Measurements from ENCODE around the gene SURF6. TPM values are rescaled to one million over a fixed set of nuclear protein-coding genes. Genes with fewer than 3 reads are reported as not detected.

Gene SURF6
- total RNA-seq, 1 donor, result 7.6 TPM

- H3K79me2 ChIP-seq (ENCODE audit: insufficient read depth, low read length), result peaks cover 51% of the 10 kb centered on the region
- H3K9me3 ChIP-seq (ENCODE audit: low read depth, low read length), result no peaks in the 10 kb centered on the region
- peak overlapping the region; percentile 100 for H3K4me2 ChIP-seq (ENCODE audit: insufficient read depth, low read length)
- no peak overlapping the region for H2AFZ ChIP-seq (ENCODE audit: low read length)
- TF ChIP-seq, protein P1, sequence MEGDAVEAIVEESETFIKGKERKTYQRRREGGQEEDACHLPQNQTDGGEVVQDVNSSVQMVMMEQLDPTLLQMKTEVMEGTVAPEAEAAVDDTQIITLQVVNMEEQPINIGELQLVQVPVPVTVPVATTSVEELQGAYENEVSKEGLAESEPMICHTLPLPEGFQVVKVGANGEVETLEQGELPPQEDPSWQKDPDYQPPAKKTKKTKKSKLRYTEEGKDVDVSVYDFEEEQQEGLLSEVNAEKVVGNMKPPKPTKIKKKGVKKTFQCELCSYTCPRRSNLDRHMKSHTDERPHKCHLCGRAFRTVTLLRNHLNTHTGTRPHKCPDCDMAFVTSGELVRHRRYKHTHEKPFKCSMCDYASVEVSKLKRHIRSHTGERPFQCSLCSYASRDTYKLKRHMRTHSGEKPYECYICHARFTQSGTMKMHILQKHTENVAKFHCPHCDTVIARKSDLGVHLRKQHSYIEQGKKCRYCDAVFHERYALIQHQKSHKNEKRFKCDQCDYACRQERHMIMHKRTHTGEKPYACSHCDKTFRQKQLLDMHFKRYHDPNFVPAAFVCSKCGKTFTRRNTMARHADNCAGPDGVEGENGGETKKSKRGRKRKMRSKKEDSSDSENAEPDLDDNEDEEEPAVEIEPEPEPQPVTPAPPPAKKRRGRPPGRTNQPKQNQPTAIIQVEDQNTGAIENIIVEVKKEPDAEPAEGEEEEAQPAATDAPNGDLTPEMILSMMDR (IDR thresholded peaks at IDR 0.05; ENCODE audit: extremely low read depth, low read depth, low read length), result no peak
- H4K20me1 ChIP-seq (ENCODE audit: insufficient read depth, low read length), result peaks cover 52% of the 10 kb centered on the region
- peak; percentile 79 for DNase-seq (ENCODE audit: insufficient read length, low spot score, missing footprints)
- no peaks in the 10 kb centered on the region for H3K27me3 ChIP-seq (ENCODE audit: insufficient read depth, low read length)
- peak overlapping the region; percentile 86 for H3K27ac ChIP-seq (ENCODE audit: low read depth, low read length)
- H3K36me3 ChIP-seq (ENCODE audit: insufficient read depth, low read length), result peaks cover 73% of the 10 kb centered on the region
- peak overlapping the region; percentile 100 for H3K4me3 ChIP-seq (ENCODE audit: insufficient read depth, low read length)
- peaks cover 39% of the 10 kb centered on the region for H3K4me1 ChIP-seq (ENCODE audit: insufficient read depth, low read length)
Measured at GRCh38 chr9:133348718-133349573, 13.0 kb upstream of the SURF6 start.

DNA sequence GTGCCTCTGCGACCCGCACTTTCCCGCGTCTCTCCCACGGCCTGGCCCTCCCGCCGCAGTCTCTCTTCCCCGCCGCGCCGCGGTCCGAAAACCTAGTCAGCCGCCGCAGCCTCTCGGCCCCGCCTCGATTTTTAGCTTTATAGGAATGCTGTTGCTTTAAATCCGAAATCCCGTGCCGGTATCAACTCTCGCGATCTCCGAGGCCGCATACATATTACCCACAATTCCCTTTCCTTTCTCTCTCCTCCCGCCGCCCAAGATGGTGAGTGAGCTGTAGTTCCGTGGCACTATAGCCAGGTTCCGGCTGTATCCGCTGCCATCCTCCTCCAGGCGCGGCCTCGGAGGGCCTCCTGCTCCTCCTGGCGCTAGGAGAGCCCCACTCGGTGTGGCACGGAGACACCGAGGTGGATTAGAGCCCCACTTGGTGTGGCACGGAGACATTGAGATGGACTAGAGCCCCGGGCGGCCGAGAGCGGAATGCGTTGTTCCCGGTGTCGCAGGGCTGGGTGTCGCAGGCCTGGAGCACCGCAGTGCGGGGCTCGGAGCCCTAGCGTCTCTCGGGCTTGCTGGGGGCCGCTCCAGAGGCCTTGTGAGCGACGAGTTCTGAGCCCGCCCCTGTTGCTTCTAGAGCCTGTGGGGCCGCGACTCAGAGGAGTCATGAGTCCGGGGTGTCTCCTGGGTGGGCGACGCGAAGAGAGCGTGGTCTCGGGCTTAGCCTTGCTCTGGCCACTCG lies 12.2 kb upstream of the SURF6 start, which contains the start of the genes MED22 and RPL7A:
Gene MED22, minus strand, starts transcription at position 147 of the 733 bp plus-strand sequence. CDS start 1,469 bp downstream, outside the sequence.
Gene RPL7A, plus strand, starts transcription at position 234 of the 733 bp plus-strand sequence. Its CDS starts 26 bp downstream, at position 260.
- Histone ChIP-seq H3K36me3 (ENCODE audit: insufficient read depth, low read length) (peaks cover 73% of the 10 kb centered on the region), H3K79me2 (ENCODE audit: insufficient read depth, low read length) (peaks cover 51% of the 10 kb centered on the region), H3K4me2 (ENCODE audit: insufficient read depth, low read length) (peak within 1 kb of the TSS; percentile 100), H3K27me3 (ENCODE audit: insufficient read depth, low read length) (no peaks in the 10 kb centered on the region), H4K20me1 (ENCODE audit: insufficient read depth, low read length) (peaks cover 52% of the 10 kb centered on the region), H3K9me3 (ENCODE audit: low read depth, low read length) (no peaks in the 10 kb centered on the region), H3K27ac (ENCODE audit: low read depth, low read length) (peak within 1 kb of the TSS; percentile 86), H2AFZ (ENCODE audit: low read length) (peak within 1 kb of the TSS; percentile 86), H3K4me3 (ENCODE audit: insufficient read depth, low read length) (peak within 1 kb of the TSS; percentile 100), H3K4me1 (ENCODE audit: insufficient read depth, low read length) (peaks cover 39% of the 10 kb centered on the region)
- TF ChIP-seq, protein P1 (IDR thresholded peaks at IDR 0.05; ENCODE audit: extremely low read depth, low read depth, low read length), result no peak
- DNase-seq (ENCODE audit: insufficient read length, low spot score, missing footprints), result peak; percentile 98

DNA sequence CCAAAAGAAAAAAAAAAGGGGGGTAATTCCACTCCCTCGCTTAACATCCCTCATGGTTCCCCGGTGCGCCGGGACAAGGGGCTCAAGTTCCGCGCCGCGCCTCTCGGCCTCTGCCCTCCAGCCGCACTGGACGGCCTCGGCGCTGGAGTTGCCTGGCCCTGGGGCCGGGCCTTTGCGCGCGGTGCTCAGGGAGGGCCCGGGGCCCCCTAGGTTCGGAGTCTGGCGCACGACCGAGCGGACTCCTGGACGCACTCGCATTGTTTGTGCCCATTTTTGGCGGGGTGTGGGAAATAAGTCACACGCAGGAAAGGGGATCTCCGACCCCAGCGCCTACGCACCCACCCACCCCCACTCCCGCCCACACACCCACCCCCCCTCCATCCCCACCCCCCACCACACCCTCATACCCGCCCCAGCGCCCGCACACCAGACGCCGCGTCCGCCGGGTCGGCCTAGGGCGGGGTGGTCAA lies 11.6 kb upstream of the SURF6 start:
- peak; percentile 95 for DNase-seq (ENCODE audit: insufficient read length, low spot score, missing footprints)
- peaks cover 39% of the 10 kb centered on the region for H3K4me1 ChIP-seq (ENCODE audit: insufficient read depth, low read length)
- peak overlapping the region; percentile 86 for H3K27ac ChIP-seq (ENCODE audit: low read depth, low read length)
- TF ChIP-seq, protein P1 (IDR thresholded peaks at IDR 0.05; ENCODE audit: extremely low read depth, low read depth, low read length), result no peak
- no peaks in the 10 kb centered on the region for H3K27me3 ChIP-seq (ENCODE audit: insufficient read depth, low read length)
- H4K20me1 ChIP-seq (ENCODE audit: insufficient read depth, low read length), result peaks cover 52% of the 10 kb centered on the region
- peaks cover 69% of the 10 kb centered on the region for H3K36me3 ChIP-seq (ENCODE audit: insufficient read depth, low read length)
- peak overlapping the region; percentile 32 for H2AFZ ChIP-seq (ENCODE audit: low read length)
- peak overlapping the region; percentile 100 for H3K4me2 ChIP-seq (ENCODE audit: insufficient read depth, low read length)
- H3K4me3 ChIP-seq (ENCODE audit: insufficient read depth, low read length), result peak overlapping the region; percentile 100
- H3K79me2 ChIP-seq (ENCODE audit: insufficient read depth, low read length), result peaks cover 51% of the 10 kb centered on the region
- no peaks in the 10 kb centered on the region for H3K9me3 ChIP-seq (ENCODE audit: low read depth, low read length)

Measured in osteoblast (primary cell).